ENCODE data around the gene PHACTR1.

GRCh38 chr6:13068586-13069210, 352.1 kb downstream of the PHACTR1 start:
- no peak for TF ChIP-seq YY1 (IDR thresholded peaks at IDR 0.05; ENCODE audit: low read depth)
- TF ChIP-seq, protein P1, sequence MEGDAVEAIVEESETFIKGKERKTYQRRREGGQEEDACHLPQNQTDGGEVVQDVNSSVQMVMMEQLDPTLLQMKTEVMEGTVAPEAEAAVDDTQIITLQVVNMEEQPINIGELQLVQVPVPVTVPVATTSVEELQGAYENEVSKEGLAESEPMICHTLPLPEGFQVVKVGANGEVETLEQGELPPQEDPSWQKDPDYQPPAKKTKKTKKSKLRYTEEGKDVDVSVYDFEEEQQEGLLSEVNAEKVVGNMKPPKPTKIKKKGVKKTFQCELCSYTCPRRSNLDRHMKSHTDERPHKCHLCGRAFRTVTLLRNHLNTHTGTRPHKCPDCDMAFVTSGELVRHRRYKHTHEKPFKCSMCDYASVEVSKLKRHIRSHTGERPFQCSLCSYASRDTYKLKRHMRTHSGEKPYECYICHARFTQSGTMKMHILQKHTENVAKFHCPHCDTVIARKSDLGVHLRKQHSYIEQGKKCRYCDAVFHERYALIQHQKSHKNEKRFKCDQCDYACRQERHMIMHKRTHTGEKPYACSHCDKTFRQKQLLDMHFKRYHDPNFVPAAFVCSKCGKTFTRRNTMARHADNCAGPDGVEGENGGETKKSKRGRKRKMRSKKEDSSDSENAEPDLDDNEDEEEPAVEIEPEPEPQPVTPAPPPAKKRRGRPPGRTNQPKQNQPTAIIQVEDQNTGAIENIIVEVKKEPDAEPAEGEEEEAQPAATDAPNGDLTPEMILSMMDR (IDR thresholded peaks at IDR 0.05): no peak
- no peak for TF ChIP-seq USF2 (IDR thresholded peaks at IDR 0.05; ENCODE audit: borderline replicate concordance, low read depth, low read length)
- TF ChIP-seq, protein P2, sequence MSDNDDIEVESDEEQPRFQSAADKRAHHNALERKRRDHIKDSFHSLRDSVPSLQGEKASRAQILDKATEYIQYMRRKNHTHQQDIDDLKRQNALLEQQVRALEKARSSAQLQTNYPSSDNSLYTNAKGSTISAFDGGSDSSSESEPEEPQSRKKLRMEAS (IDR thresholded peaks at IDR 0.05; ENCODE audit: low read depth): no peak
- TF ChIP-seq TEAD4 (IDR thresholded peaks at IDR 0.05; ENCODE audit: borderline replicate concordance, insufficient read depth): no peak
- TF ChIP-seq GABPA (IDR thresholded peaks at IDR 0.05; ENCODE audit: low read depth): no peak
- TF ChIP-seq RFX5 (IDR thresholded peaks at IDR 0.05; ENCODE audit: low read length): no peak
- no peak for TF ChIP-seq REST (IDR thresholded peaks at IDR 0.05; ENCODE audit: low read depth, low read length)
- no peak for TF ChIP-seq MEF2A (IDR thresholded peaks at IDR 0.05; ENCODE audit: borderline replicate concordance, low read depth)
- TF ChIP-seq NRF1 (IDR thresholded peaks at IDR 0.05; ENCODE audit: low read depth, low read length): no peak
- TF ChIP-seq POLR2AphosphoS5 (IDR thresholded peaks at IDR 0.05; ENCODE audit: low read depth, low read length): no peak
- TF ChIP-seq RAD21 (IDR thresholded peaks at IDR 0.05; ENCODE audit: low read length): no peak
- no peak for TF ChIP-seq RCOR1 (IDR thresholded peaks at IDR 0.05; ENCODE audit: low read length)

Measured in SK-N-SH (cell line).